ENCODE data around the gene SORCS2. TPM values are rescaled to one million over a fixed set of nuclear protein-coding genes. Genes with fewer than 3 reads are reported as not detected.

SORCS2 gene
- total and polyA plus RNA-seq, 2 of the 13 experiments (the other 11 are each of a cell fraction or from before 2014, with no cell fraction given) = 0.82 to 1.0 TPM

GRCh38 chr4:7629501-7630254 is 437.3 kb downstream of the SORCS2 start (continued):
- TF ChIP-seq, protein P1, sequence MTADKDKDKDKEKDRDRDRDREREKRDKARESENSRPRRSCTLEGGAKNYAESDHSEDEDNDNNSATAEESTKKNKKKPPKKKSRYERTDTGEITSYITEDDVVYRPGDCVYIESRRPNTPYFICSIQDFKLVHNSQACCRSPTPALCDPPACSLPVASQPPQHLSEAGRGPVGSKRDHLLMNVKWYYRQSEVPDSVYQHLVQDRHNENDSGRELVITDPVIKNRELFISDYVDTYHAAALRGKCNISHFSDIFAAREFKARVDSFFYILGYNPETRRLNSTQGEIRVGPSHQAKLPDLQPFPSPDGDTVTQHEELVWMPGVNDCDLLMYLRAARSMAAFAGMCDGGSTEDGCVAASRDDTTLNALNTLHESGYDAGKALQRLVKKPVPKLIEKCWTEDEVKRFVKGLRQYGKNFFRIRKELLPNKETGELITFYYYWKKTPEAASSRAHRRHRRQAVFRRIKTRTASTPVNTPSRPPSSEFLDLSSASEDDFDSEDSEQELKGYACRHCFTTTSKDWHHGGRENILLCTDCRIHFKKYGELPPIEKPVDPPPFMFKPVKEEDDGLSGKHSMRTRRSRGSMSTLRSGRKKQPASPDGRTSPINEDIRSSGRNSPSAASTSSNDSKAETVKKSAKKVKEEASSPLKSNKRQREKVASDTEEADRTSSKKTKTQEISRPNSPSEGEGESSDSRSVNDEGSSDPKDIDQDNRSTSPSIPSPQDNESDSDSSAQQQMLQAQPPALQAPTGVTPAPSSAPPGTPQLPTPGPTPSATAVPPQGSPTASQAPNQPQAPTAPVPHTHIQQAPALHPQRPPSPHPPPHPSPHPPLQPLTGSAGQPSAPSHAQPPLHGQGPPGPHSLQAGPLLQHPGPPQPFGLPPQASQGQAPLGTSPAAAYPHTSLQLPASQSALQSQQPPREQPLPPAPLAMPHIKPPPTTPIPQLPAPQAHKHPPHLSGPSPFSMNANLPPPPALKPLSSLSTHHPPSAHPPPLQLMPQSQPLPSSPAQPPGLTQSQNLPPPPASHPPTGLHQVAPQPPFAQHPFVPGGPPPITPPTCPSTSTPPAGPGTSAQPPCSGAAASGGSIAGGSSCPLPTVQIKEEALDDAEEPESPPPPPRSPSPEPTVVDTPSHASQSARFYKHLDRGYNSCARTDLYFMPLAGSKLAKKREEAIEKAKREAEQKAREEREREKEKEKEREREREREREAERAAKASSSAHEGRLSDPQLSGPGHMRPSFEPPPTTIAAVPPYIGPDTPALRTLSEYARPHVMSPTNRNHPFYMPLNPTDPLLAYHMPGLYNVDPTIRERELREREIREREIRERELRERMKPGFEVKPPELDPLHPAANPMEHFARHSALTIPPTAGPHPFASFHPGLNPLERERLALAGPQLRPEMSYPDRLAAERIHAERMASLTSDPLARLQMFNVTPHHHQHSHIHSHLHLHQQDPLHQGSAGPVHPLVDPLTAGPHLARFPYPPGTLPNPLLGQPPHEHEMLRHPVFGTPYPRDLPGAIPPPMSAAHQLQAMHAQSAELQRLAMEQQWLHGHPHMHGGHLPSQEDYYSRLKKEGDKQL (CRISPR knock-in tag; IDR thresholded peaks at IDR 0.05; ENCODE audit: low read depth) = 0 out of 2 replicates have a peak, but pooled peaks have one; percentile 33
- no peak for TF ChIP-seq ZNF547 (CRISPR knock-in tag; IDR thresholded peaks at IDR 0.05)
- TF ChIP-seq ZNF605 (CRISPR knock-in tag; IDR thresholded peaks at IDR 0.05) = no peak
- TF ChIP-seq, protein P2, sequence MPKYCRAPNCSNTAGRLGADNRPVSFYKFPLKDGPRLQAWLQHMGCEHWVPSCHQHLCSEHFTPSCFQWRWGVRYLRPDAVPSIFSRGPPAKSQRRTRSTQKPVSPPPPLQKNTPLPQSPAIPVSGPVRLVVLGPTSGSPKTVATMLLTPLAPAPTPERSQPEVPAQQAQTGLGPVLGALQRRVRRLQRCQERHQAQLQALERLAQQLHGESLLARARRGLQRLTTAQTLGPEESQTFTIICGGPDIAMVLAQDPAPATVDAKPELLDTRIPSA (CRISPR knock-in tag; IDR thresholded peaks at IDR 0.05; ENCODE audit: borderline replicate concordance) = no peak
- no peak for TF ChIP-seq THYN1 (CRISPR knock-in tag; IDR thresholded peaks at IDR 0.05; ENCODE audit: borderline replicate concordance, low read depth)
- no peak for TF ChIP-seq ZFP91 (CRISPR knock-in tag; IDR thresholded peaks at IDR 0.05; ENCODE audit: borderline replicate concordance)
- no peak for TF ChIP-seq IKZF5 (CRISPR knock-in tag; IDR thresholded peaks at IDR 0.05)
- no peak for TF ChIP-seq SRSF1 (optimal IDR thresholded peaks at IDR 0.05; ENCODE audit: low read depth, low read length)
- no peak for TF ChIP-seq KMT2A (CRISPR knock-in tag; IDR thresholded peaks at IDR 0.05)
- TF ChIP-seq, protein P3, sequence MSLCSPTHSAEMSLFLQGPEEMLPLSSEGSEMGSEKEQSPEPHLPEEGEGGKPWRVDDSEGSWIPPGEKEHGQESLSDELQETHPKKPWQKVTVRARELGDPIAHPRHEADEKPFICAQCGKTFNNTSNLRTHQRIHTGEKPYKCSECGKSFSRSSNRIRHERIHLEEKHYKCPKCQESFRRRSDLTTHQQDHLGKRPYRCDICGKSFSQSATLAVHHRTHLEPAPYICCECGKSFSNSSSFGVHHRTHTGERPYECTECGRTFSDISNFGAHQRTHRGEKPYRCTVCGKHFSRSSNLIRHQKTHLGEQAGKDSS (CRISPR knock-in tag; IDR thresholded peaks at IDR 0.05; ENCODE audit: borderline replicate concordance, low read depth) = no peak
- no peak for TF ChIP-seq ZNF414 (CRISPR knock-in tag; IDR thresholded peaks at IDR 0.05)
- no peak for TF ChIP-seq ZNF776 (CRISPR knock-in tag; IDR thresholded peaks at IDR 0.05)
- TF ChIP-seq SETDB1 (CRISPR knock-in tag; IDR thresholded peaks at IDR 0.05; ENCODE audit: borderline replicate concordance) = no peak
- peak; percentile 98 for TF ChIP-seq NR2F2 (IDR thresholded peaks at IDR 0.05; ENCODE audit: borderline replicate concordance, low read depth)
- 0 out of 2 replicates have a peak, but pooled peaks have one; percentile 9 for TF ChIP-seq CEBPG (CRISPR knock-in tag; IDR thresholded peaks at IDR 0.05)
- TF ChIP-seq, protein P4, sequence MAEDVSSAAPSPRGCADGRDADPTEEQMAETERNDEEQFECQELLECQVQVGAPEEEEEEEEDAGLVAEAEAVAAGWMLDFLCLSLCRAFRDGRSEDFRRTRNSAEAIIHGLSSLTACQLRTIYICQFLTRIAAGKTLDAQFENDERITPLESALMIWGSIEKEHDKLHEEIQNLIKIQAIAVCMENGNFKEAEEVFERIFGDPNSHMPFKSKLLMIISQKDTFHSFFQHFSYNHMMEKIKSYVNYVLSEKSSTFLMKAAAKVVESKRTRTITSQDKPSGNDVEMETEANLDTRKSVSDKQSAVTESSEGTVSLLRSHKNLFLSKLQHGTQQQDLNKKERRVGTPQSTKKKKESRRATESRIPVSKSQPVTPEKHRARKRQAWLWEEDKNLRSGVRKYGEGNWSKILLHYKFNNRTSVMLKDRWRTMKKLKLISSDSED (CRISPR knock-in tag; IDR thresholded peaks at IDR 0.05) = no peak
- no peak for TF ChIP-seq ZNF205 (CRISPR knock-in tag; IDR thresholded peaks at IDR 0.05)
